Fibroblast of pulmonary artery (primary cell): ENCODE data around the gene DRAXIN.

Source experiments
- DNase-seq: peaks from one replicate; pipeline ENCODE4 v3.0.0-alpha.2; 2010; ENCODE audit warnings: low read depth
- H3K4me3 ChIP-seq: replicated peaks from 2 replicates; pipeline ENCODE4 v1.5.1; 2011; ENCODE audit warnings: low read depth, mild to moderate bottlenecking, control low read depth, low read length, moderate library complexity
- CTCF ChIP-seq: IDR thresholded peaks from 2 replicates; pipeline ENCODE4 v1.5.1; 2011; ENCODE audit warnings: mild to moderate bottlenecking, control low read depth, low read length, inconsistent platforms; ENCODE audit errors: missing control alignments

Gene DRAXIN

GRCh38 chr1:11720033-11720376 is 28.5 kb downstream of the DRAXIN start:
- H3K4me3 ChIP-seq, result no peak overlapping the region
- TF ChIP-seq CTCF, result no peak
- DNase-seq, result no peak

- TF ChIP-seq CTCF, result no peak
- DNase-seq, result no peak
- no peak overlapping the region for H3K4me3 ChIP-seq
Observed at GRCh38 chr1:11720525-11720924, 29.0 kb downstream of the DRAXIN start.

- DNase-seq, result no peak
- TF ChIP-seq CTCF, result no peak
Observed at GRCh38 chr1:11721311-11721710, 29.8 kb downstream of the DRAXIN start.

GRCh38 chr1:11722538-11722937 is 31.0 kb downstream of the DRAXIN start:
- DNase-seq, result no peak
- TF ChIP-seq CTCF, result no peak
- H3K4me3 ChIP-seq, result no peak overlapping the region

More at GRCh38 chr1:11721311-11721710, 29.8 kb downstream of the DRAXIN start:
- H3K4me3 ChIP-seq, result no peak overlapping the region

- no peak overlapping the region for H3K4me3 ChIP-seq
- no peak for DNase-seq
- no peak for TF ChIP-seq CTCF
Observed at GRCh38 chr1:11725616-11726015, 34.1 kb downstream of the DRAXIN start.

GRCh38 chr1:11727119-11727518 is 35.6 kb downstream of the DRAXIN start:
- no peak for TF ChIP-seq CTCF
- H3K4me3 ChIP-seq, result no peak overlapping the region
- no peak for DNase-seq

GRCh38 chr1:11728126-11728806 is 36.8 kb downstream of the DRAXIN start:
- no peak overlapping the region for H3K4me3 ChIP-seq
- TF ChIP-seq CTCF, result no peak
- DNase-seq, result no peak
